ENCODE measurements around the gene NEK1. TPM values are rescaled to one million over a fixed set of nuclear protein-coding genes. Genes with fewer than 3 reads are reported as not detected.
"Not testable (repeated sequence)": the region's sequence is repeated elsewhere in the genome, so short reads cannot be mapped to it uniquely, and the experiment has no call there.

NEK1 gene
- polyA plus RNA-seq, 12 donors = 9.7 to 16.7 (median 14.5) TPM; not detected in 1

DNA sequence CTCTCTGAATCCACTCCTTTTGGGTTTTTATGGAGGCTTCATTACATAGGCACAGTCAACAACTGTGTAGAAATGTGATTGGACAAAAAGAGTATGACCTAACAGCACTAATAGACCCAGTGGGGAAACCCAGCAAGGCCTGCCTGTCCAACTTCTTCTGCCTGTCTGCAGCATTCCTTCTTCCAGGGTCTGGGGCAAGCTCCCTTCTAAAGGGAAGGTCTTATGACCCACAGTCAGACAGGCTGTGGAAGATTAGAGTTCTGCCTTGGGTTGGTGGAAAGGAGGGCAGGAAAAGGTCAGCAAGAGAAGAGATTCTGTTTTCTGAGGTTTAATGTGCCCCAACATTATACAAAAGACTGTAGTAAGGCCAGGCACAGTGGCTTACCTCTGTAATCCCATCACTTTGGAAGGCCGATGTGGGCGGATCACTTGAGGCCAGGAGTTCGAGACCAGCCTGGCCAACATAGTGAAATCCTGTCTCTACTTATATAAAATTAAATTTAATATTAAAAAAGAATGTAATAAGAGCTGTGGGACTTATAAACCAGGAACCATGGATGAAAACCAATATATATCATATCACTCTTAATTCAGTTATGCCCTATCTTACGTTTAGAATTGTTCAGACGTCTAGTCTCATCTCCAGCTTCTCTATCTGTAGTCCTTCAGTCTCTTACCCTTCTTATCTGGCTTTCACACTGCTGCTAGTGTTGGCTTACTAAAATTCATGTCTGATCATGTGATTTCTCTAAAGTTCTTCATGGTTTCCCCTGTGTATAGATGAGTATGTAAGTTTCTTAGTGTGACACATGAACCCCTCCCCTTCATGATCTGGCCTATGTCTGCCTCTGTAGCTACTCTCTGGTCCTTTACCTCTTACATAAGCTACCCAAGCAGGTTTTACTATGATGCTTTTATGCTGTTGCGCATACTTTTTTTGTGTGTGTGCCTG, 14.2 kb upstream of the NEK1 start:
- DNase-seq = no peak

DNA sequence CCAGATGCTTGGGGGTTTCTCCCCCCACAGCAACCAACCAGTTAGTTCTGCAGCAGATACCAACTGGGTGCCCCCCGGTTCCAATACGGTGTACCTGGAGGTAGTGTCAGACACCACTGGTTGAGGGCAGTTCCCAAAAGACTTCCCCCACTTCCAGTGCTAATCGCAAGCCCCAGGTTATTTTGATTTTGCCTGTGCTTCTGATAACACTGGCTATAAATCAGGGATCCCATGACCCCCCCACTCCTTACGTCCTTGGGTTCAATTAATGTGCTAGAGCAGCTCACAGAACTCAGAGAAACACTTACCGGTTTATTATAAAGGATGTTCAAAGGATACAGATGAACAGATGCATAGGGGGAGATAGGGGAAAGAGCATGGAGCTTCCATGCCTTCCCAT, 13.5 kb upstream of the NEK1 start:
- DNase-seq = no peak

DNA sequence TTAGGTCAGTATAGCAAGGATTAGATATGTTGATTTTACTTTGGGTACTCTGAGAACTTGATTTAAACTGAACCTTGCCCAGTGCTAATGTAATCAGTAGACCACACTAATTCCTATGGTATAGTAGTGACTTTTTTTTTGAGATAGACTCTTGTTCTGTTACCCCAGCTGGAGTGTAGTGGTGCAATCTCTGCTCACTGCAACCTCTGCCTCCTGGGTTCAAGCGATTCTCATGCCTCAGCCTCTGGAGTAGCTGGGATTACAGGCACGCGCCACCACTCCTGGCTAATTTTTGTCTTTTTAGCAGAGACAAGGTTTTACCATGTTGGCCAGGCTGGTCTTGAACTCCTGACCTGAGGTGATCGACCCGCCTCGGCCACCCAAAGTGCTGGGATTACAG, 11.6 kb upstream of the NEK1 start:
- not testable (repeated sequence) for DNase-seq

DNA sequence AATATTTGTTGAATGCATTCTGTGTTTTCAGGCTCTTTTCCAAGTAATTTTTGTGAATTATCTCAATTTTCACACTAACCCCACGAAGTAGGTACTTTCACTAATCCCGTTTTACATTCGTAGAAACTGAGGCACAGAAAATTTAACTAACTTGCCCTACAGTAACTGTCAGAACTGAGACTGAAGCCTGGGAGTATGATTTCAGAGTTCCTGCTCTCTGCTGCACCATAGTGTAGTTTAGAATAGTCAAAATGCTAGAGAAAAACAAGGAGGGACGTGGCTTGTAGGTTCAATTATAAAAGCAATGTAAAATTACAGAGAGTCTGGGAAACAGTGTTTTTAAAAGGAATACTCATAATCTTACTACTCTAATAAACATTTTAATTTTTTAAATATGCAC, 10.2 kb upstream of the NEK1 start:
- no peak for DNase-seq

DNA sequence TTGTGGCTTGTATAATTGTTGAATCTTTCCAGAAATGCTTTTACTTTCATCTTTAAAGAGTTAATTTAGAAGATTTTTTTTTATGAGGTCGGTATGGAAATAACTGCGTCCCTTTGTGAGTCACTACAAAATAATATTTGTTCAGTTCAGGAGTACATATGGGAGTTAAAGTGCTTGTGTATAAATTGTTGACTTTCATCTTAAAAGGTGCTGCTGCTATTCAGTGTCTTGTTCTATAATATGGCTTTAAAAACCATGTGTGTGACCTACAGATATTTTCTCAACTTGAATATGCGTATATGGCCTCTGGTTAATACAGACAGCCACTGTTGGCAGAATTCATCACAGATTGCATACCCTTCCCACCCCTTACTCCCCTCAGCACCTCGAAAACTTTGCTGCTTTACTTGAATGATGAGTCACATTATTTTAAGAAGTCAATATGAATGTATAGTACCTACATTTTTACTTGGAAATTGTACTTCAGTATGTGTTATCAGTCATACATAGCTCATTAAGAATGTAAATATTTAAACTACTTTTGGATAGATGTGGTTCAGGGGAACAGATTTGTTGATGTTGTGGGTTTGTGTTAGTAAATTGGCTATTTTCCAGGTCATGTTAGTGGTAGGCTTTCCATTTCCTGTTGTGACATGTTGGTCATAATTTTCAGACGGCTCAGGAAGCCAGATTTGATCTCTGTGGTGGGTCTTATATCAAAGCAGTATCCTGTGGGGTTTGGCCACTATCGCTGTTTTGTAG, 9.5 kb upstream of the NEK1 start:
- DNase-seq = no peak

DNA sequence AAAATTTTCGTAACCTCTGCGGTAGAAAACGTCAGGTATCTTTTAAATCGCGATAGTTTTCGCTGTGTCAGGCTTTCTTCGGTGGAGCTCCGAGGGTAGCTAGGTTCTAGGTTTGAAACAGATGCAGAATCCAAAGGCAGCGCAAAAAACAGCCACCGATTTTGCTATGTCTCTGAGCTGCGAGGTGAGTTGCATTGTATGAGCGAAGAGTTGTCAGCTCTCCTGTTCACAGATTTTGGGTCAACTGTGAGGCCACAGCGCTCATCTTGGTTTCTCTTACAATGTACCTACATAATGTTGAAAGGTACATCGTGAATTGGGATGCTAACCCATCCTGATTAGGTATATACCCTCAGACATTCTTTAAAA, 8.5 kb upstream of the NEK1 start:
- no peak for DNase-seq

DNA sequence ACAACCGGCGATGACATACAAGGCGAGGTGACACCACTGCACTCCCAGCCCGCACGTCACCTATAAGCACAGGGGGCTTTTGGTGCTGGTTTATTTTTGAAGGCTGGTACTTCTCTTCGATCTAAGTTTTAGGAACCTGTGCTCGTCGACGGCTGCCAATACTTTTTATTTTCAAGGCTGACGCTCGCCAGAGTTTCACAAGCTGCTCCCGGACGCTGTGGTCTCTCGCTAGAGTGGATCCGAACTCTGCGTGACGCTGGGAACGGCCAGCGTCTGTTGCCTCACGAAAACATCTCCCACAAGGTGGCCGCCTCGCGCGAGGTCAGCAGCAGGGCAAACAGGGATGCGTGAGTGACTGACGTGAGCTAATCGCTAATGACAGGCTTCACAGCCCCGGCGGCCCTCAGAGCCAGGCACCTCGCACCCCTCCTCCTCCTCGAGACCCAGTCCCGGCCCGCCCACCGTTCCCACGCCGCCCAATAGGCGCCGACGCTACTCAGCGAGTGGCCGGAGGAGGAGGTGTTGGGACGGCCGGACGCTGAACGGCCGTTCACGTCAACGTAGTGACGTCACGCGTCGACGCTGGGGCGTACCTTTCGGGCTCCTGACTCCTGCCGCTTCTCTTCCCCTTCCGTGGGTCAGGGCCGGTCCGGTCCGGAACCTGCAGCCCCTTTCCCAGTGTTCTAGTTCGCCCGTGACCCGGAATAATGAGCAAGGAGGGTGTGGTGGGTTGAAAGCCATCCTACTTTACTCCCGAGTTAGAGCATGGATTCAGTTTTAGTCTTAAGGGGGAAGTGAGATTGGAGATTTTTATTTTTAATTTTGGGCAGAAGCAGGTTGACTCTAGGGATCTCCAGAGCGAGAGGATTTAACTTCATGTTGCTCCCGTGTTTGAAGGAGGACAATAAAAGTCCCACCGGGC, 7.8 kb upstream of the NEK1 start, which contains the start of gene CLCN3:
TSS of gene CLCN3 (plus strand) at position 621 of the 922 bp plus-strand sequence. CDS start 15,351 bp downstream, outside the sequence.
- DNase-seq = peak; percentile 99

DNA sequence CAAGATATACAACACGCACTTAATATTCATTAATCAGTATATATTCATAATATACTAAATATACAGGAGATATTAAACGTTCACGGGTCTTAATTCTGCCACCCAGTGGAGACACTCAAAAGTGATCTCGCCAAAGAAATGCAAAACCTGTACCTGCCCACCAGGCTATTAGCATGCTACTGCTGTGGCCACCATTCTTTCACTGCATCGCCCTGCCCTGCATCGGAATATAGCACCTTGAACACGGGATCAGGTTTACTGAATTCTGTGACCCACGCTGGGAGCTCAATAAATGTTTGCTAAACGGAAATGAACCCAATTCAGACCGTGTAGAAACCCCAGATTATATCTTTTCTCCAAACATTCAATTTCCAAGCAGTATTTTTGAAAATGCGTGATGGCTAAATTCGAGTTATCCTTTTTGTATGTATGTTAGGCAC, 7.2 kb upstream of the NEK1 start:
- peak; percentile 42 for DNase-seq

DNA sequence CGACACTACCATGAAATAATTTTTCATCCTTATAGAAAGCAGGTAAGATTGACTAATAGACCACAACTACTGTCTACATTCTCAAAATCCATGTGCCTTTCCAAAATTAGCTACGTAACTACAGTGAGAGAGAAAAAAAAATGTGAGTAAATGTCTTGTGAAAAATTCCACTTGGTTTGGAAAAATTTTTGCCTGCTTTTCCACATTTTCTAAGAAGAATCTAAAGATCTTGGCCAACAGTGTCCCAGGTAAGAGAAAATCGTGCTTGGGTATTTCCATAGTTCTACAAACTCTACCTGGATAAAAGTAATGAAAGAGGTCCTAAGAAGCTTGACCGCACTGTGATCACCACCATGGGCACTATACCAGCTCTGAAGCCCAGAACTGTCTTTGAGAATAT, 6.6 kb upstream of the NEK1 start:
- DNase-seq = no peak

DNA sequence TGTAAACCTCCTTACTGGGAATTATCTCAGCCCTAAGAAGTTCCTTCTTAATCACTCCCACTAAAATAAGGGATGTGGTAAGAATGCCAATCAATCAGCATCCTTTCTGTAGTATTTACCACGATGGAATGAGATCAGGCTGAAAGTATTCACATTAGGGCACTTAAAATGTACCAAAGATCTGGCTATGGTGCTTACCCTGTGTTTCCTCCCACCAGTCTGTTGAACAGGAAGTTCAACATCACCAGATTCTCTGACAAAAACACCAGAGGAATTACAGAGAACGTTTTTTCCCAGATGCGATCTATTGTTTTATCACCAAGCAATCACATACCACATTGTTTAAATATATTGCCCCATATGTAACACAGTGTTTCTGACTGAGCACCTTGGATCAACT, 5.9 kb upstream of the NEK1 start:
- DNase-seq = no peak

DNA sequence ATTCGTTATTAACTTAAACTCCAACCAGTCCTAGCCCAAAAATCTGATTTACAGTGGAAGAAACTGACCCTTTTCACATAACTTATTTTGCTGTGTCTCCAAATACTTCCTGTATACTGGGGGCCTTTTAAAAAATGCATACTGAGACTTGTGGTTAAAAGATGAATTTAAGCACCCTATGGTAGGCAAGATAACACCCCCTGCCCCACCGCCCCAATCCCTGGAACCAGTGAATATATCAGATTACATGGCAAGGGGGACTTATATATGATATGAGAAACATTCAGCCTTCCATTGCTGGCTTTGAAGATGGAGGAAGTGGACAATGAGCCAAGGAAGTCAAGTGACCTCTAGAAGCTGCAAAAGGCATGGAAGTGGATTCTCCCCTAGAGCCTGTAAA, 4.9 kb upstream of the NEK1 start:
- DNase-seq = no peak

DNA sequence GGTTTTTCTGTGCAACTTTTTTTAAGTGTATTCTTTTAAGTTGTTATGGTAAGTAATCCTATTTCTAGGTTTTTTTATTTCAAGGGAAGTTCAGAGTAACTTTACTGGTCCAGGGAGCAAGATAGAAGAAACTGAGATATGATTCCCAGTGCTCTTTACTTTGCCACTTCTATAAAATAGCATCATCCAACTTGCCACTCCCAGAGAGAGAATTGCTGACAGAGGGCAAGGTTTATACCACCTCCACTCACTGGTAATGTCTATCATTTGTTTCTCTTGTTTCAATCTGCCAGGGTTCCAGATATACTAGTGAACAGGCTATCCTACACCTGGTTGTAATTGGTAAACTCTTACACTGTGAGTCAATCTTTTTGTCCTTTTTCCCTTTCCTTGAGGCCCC, 4.5 kb upstream of the NEK1 start:
- DNase-seq = no peak

DNA sequence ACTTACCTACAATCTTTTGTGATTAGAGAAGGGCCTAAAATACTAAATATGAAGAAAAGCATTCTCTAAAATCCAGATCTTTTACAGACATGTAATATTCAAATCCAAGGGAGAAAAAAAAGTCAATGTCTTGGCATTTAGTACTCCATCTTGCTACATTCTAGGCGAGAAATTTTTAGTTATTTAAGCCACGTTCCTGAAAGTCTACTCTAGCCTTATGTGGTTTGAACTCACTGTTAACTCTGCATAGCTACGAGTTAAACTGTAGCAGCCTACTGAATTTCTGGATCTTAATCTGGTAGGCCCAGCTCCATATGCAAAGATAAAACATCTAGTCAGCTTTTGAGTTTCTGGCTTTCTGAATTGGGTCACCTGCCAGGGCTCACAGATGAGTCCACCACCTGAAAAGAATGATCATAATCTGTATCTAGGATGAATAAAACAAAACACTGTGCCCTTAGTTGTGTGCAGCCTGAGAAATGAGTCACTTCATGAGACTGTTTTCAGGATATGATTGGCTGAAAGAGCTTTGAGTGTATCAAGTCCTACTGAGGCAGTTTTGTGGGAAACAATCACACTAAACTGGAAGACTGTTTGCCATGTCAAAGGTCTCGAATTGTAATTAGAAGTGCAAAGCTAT, 3.2 kb upstream of the NEK1 start:
- no peak for DNase-seq

DNA sequence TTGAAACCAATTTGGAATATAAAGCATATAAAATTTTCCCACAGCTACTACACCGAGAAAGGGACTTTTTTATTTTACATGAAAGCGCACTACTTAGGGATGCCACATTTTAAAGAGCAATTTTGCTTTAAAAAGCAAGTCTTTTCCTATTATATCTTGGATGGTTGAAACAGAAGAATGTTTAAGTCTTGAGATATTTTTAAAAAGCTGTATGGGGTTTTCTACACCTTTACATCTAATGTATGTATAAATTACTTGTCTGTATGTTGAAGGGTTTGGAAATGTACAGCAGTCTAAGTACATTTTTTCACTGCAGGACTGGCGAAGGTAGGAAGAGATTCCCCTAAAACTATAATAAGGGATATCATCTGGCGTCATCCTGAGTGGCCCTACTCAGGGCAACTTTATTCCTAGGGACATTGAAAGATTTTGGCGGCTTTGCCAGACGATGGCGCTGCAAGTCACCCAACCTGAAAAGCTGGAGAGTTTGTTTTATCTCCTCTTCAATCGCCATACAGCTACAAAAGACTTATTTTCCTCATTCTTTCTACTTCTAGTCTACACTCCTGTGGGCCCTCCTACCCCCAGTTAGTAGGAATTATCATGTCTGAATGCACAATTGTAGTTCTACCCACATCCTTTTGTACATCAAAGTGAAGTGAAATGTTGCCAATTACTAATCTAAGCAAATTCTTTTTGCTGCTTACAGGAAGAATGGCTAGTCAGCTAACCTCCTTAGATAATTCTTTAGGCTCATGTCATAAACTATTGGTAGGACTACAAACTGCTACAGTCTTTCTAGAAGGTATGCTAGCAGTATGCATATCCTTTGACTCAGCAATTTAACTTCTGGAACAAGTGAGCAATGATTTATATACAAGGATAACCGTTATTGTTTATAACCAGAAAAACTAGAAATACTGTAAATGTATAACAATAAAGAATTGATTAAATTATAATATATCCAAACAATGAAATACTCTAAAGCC, 782 bp upstream of the NEK1 start:
- DNase-seq = peak; percentile 72

DNA sequence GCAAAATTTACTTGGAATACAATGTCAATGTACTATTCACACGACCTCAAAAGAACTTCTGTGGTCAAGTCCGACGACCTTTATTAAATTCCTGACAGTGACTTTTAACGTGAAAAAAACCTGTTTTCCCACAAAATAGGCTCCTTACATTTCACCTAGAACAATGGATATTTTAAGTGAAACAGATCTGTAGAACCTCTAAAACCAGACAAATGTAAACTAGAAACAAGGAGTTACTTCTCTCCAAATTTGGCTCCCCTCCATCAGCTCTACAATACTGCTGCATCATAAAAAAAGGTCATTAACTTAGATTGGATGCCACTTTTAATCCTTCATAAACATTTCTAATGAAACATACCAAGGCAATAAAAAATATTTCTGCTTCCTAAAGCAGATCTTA, 1.2 kb downstream of the NEK1 start:
- no peak for DNase-seq

DNA sequence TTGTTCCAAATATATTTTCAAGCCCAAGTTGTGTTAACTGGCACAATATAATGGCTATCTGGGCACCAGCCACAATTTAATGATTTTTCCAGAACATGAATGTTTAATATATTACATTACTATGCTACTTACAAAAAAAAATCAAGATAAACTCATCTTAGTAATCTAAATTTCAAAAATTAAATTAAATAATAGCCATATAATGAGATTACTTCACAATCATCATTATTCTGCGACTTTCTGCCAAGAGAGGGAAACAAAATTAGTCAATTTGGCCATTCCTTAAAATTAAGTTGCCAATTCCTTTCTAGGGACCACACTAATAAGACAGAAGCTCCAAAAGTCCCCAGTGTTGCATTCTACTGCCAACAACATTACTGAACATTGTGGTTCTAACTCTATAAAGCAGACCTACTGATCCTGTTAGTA, 7.5 kb downstream of the NEK1 start:
- DNase-seq = no peak

DNA sequence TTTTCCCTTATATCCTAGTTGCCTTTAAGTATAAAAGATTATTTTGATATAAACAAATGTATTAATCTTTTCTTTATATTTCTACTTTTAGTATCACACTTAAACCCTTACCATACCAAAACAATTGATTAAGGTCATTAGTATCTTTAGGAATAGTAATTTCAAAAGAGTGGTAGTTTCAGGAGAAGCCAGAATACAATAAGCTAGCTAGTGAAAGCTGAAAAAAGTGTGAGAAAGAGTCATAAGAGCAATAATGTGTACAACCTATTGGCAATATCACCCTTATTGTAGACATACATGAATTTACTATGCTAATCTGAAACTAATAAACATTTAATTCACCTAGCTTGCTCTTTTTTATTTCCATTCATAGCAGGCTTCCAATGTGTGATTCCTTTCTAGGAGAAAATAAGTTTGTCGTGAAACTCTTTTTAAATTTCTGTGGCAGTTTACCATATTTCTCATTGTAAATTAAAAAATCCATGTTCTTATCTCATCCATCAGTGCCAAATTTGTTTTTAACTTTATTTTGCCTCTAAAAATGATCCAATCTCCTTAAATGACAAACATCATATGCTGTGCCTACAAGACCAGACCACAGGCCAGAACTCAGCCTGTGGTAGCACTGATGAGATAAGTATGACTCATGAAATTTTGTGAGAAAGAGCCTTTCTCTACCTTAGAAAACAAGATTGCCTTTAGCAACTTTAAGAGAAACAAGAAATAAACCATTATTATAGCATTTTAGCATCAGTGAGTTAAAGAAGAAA, 8.1 kb downstream of the NEK1 start:
- no peak for DNase-seq

DNA sequence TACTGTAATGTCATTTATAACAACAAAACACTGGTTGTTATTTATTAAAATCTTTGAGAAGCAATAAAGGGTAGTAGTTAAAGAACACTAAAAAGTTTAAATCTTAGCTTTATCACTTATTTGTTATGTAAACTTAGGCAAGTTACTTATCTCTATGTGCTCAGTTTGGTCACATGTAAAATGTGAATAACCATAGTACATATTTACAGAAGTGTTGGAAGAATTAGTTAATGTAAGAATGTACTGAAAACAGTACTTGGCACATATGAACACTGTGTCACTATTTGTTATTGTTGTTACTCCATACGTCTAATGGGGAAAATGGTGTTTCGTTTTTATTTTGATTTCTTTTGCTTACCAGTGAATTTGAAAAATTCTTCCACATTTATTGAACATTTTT, 9.1 kb downstream of the NEK1 start:
- no peak for DNase-seq
